Astrocyte of the cerebellum (primary cell): Measurements from ENCODE around the gene CNTFR.

Experiments used
- DNase-seq: peaks from one replicate; pipeline ENCODE4 v3.0.0-alpha.2; 2011; ENCODE audit warnings: low read depth
- H3K4me3 ChIP-seq: 2 replicates; pipeline ENCODE4 v1.5.1; 2011; ENCODE audit warnings: mild to moderate bottlenecking, low read depth, low read length, moderate library complexity
- in situ Hi-C: cut with HindIII; loops from 2 replicates; pipeline ENCODE4 v1.10.0; 2017; ENCODE audit warnings: low sequenced_read_pairs
- TF ChIP-seq, protein P1 (sequence below): IDR thresholded peaks from 2 replicates; pipeline ENCODE4 v1.5.1; 2012; ENCODE audit warnings: low read length, low read depth, moderate library complexity, mild to moderate bottlenecking; ENCODE audit errors: missing control alignments

The CNTFR gene

GRCh38 chr9:34552606-34552981 lies 36.9 kb downstream of the CNTFR start:
- in situ Hi-C loops, result no loop called here
- TF ChIP-seq, protein P1, sequence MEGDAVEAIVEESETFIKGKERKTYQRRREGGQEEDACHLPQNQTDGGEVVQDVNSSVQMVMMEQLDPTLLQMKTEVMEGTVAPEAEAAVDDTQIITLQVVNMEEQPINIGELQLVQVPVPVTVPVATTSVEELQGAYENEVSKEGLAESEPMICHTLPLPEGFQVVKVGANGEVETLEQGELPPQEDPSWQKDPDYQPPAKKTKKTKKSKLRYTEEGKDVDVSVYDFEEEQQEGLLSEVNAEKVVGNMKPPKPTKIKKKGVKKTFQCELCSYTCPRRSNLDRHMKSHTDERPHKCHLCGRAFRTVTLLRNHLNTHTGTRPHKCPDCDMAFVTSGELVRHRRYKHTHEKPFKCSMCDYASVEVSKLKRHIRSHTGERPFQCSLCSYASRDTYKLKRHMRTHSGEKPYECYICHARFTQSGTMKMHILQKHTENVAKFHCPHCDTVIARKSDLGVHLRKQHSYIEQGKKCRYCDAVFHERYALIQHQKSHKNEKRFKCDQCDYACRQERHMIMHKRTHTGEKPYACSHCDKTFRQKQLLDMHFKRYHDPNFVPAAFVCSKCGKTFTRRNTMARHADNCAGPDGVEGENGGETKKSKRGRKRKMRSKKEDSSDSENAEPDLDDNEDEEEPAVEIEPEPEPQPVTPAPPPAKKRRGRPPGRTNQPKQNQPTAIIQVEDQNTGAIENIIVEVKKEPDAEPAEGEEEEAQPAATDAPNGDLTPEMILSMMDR, result no peak
- DNase-seq, result no peak
- H3K4me3 ChIP-seq, result no peak overlapping the region

DNA sequence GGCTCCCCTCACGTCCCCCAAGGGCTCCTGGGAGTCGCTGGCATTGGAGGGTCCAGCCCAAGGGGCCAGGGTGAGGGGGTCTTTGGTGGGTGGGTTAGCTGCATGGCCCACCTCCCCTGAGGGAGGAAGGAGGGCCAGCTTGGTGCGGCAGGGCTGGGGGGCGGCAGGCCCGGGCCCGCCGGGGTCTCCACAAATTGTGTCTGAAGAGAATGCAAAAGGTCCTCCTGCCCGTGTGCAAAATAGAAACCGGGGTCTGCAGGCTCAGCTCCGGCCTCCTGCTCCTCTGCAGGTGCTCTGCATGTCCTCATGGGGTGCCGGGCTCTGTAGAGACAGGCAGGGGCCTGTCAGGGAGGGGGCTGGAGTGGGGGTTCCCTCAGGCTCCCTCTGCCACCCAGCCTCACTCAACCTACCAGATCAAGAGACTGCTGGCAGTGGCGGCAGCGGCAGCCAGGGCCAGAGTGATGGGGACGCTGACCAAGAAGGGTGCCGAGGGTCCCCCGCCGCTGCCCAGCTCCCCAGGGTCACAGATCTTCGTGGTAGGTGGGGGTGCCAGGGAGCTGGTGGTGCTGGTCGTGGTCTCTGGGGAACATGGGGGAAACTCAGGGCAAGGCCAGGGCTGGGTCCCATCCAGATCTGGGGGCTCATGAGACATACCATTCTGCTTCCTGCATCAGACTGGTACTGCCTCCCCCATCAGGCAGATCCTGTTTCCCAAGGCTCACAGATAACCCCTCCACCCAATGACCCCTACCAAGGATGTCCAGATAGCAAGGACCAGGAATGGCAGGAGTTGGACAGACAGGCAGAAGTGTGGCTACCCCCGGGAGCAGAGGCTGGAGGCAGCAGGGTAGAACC lies 37.5 kb downstream of the CNTFR start:
- TF ChIP-seq, protein P1, result no peak
- no peak overlapping the region for H3K4me3 ChIP-seq
- in situ Hi-C loops, result no loop called here
- no peak for DNase-seq

DNA sequence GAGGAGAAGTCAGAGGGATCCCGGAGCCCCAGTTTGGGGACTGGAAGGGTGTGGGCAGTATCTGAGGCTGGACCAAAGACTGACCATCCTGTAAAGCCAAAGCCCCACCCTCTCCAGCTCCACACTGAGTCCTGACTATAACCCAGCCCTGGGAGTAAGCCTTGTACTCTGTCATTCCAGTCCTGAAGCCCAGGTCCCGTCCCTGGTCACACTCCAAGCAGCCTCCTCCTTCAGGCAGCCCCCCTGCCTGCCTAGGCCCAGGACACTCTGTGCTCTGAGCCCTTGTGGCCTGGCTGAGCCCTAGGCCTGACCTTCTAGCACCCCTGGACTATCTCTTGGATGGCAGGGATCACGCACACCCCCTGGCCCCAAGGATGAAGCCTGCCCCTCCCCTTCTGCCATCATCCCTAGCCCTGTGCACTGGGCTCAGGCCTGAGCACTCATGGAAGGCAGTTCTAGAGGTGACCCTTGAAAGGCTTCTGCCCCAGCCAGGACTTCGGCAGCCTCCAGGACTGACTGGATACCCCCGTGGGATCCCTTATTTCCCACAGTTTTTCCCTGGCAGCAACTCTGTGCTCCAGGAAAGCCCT lies 38.7 kb downstream of the CNTFR start:
- in situ Hi-C loops, result no loop called here
- no peak overlapping the region for H3K4me3 ChIP-seq
- TF ChIP-seq, protein P1, result no peak
- no peak for DNase-seq

DNA sequence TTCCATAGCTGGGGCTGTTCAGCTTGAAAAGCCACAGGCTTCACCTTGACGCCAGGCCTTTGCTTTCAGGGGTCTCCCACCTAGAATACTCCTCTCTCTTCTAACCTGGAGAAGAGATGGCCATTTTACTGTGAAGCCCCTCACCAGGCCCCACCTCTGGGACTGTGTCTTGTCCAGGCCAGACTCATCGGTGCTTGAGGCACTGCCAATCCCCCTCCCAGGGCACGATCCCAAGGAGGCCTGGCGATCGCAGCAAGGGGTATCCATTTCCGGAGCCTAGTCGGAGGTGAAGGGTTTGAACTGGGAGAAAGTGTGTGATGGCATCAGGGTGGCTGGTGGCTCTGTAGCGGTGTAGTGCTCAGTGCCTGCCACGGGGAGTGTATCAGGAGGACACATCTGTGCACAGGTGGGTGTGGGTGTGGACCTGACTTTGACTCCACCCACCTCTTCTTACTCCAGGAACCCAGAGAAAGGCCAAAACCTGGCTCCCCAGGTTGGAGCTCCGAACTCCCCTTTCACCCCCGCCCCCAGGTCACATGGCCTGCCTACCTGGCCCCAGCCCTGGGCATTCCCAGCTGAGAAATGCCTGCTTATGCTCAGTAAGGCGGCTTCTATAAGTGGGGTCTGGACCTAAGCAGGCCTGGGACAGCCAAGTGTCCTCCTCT lies 39.4 kb downstream of the CNTFR start:
- no peak for DNase-seq
- TF ChIP-seq, protein P1, result no peak
- H3K4me3 ChIP-seq, result no peak overlapping the region
- in situ Hi-C loops, result no loop called here

- no peak overlapping the region for H3K4me3 ChIP-seq
- TF ChIP-seq, protein P1, result no peak
- DNase-seq, result no peak
- in situ Hi-C loops, result no loop called here
Measured at GRCh38 chr9:34549407-34549732, 40.2 kb downstream of the CNTFR start.

- DNase-seq, result peak; percentile 9
- TF ChIP-seq, protein P1, result peak; percentile 90
- in situ Hi-C loops, result no loop called here
- H3K4me3 ChIP-seq, result no peak overlapping the region
Measured at GRCh38 chr9:34547960-34548611, 41.4 kb downstream of the CNTFR start.
